ENCODE data around the gene CCDC107. TPM values are rescaled to one million over a fixed set of nuclear protein-coding genes. Genes with fewer than 3 reads are reported as not detected.

CCDC107 gene
- polyA plus RNA-seq, 3 donors = 13.4 to 17.3 (median 15.6) TPM

DNA sequence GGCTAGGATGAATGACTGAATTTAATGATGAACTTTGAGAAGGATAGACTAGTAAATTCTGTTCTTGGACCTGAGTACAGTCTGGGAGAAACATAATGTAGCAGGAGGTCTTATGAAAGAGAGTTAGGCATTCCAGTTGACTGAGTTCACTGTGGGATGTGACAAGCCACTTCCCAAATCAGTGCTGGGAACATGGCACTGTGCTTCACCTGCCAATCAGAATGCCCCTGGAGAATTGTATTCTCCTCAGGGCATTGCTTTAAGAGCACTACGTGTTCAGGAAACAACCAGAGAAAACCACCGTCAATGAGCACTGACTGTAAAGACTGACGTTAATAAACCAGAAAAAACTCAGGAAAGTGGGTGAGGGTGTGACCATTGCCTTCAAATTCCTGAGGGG, 1.2 kb downstream of the CCDC107 start:
- DNase-seq (ENCODE audit: low read depth in 3 of 3, low spot score in 2 of 3) = no peak

DNA sequence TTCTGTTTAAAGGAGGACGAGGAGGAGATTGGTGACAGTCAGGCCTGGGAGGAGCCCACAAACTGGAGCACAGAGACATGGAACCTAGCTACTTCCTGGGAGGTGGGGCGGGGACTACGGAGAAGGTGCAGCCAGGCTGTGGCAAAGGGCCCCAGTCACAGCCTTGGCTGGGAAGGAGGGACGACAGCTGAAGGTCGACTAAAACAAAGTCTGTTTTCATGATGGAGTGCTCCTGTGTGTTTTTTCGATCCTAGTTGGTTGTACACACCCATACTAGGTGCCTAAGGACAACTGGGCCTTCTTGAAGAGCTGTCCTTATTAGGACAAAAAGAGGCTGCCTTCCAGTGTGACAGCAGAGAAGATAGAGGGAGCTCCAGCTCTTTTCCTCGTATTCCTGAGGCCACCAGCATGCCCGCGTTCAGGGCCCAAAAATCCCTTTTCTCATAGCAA, 2.9 kb downstream of the CCDC107 start:
- no peak for DNase-seq (ENCODE audit: low read depth in 3 of 3, low spot score in 2 of 3)

DNA sequence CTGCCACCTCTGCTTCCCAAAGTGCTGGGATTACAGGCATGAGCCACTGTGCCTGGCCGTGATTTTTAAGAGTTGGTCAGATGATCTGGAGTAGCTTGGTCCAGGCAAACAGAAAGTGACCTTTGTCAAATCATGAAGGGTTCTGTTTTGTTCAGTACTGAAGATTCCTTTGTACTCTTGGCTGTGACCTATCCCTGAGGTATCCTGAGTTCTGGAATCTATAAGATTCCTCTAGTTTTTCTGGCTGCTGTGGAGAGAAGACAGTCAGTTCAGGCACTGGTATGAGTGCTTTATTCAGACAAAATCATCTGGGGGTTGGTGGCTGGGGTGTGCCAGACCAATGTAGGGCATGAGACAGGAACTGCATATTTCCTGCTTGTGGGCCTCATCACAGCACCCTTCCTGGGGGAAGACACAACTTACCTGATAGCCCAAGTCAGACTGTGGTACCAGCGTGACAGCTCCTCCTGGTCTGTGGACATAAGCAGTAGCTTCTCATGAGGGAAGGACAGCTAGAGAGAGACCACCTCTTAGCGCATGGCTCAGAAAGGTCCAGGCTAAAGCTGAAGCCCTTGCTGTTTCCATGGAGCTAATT, 3.8 kb downstream of the CCDC107 start:
- no peak for DNase-seq (ENCODE audit: low read depth in 3 of 3, low spot score in 2 of 3)

DNA sequence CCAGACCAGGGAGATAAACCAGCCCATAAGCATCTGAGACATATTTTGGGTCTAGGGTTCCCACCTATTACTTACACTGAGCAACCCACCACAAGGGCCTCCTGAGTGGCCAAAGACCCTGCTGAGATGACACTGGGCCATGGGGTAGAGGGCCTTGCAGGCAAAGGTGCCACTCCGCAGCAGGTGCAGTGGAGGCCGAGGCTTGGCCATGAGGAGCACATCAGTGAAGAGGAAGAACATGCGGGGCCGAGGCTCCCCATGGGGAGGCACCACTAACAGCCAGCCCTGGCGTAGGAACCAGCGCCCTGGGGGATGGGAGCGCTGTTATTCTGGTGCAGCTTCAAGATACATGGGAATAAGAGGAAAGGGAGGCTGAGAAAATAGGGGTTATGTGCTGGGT, 4.3 kb downstream of the CCDC107 start:
- no peak for DNase-seq (ENCODE audit: low read depth in 3 of 3, low spot score in 2 of 3)

GRCh38 chr9:35664531-35665470, 6.7 kb downstream of the CCDC107 start, which contains the start of gene ARHGEF39:
ARHGEF39 (minus strand) TSS chr9:35665195; CDS start chr9:35665169, 26 bp downstream.
- DNase-seq (ENCODE audit: low read depth in 3 of 3, low spot score in 2 of 3) = peak in 2 of 3 donors; percentile 68 to 71

- no peak for DNase-seq (ENCODE audit: low read depth in 3 of 3, low spot score in 2 of 3)
Measured at GRCh38 chr9:35665471-35665818, 7.4 kb downstream of the CCDC107 start.

DNA sequence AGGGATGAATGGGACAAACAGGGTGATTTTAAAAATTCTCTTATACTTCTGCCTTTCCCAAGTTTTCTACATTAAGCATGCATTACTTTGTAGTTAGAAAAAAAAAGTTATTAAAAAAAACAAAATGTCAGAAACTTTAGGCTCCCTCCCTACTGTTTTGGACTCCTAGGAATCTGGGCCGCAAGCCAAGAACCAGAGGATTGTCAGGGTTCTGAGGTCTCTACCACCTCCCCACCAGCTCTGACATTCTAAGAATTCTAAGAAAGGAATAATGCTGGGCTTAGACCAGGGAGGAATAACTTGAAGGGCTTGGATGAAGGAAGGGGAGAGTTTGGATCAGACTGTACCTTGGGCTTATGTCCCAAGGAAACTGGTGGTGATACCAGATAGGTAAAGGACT, 8.0 kb downstream of the CCDC107 start:
- no peak for DNase-seq (ENCODE audit: low read depth in 3 of 3, low spot score in 2 of 3)

GRCh38 chr9:35666549-35666948, 8.5 kb downstream of the CCDC107 start:
- DNase-seq (ENCODE audit: low read depth in 3 of 3, low spot score in 2 of 3) = no peak

DNA sequence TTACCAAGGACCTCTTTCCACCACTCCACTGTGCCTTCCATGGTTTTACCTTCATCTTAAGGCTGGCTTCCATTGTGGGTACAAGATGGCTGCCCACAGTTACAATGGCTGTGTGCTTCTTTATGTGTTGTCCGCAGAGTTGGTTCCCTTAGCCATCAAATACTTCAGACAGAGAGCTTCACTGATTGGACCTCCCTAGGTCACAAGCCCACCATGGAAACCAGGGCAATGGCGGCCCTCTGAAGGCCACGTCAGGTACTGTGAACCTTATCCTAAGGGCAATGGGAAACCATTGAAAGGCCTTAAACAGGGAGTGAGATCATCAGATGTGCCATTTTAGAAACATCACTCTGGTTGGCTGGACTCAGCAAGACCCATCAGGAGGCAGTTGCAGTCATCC, 9.8 kb downstream of the CCDC107 start:
- no peak for DNase-seq (ENCODE audit: low read depth in 3 of 3, low spot score in 2 of 3)

- no peak for DNase-seq (ENCODE audit: low read depth in 3 of 3, low spot score in 2 of 3)
Measured at GRCh38 chr9:35669331-35670145, 11.4 kb downstream of the CCDC107 start.

- DNase-seq (ENCODE audit: low read depth in 3 of 3, low spot score in 2 of 3) = no peak
Measured at GRCh38 chr9:35673132-35674024, 15.3 kb downstream of the CCDC107 start, which contains the start of gene CA9. CA9 (plus strand) TSS chr9:35673928; CDS start chr9:35673960, 32 bp downstream.

GRCh38 chr9:35674025-35674361, 15.9 kb downstream of the CCDC107 start:
- DNase-seq (ENCODE audit: low read depth in 3 of 3, low spot score in 2 of 3) = no peak

DNA sequence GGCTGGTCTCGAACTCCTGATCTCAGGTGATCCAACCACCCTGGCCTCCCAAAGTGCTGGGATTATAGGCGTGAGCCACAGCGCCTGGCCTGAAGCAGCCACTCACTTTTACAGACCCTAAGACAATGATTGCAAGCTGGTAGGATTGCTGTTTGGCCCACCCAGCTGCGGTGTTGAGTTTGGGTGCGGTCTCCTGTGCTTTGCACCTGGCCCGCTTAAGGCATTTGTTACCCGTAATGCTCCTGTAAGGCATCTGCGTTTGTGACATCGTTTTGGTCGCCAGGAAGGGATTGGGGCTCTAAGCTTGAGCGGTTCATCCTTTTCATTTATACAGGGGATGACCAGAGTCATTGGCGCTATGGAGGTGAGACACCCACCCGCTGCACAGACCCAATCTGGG, 17.1 kb downstream of the CCDC107 start:
- DNase-seq (ENCODE audit: low read depth in 3 of 3, low spot score in 2 of 3) = no peak

DNA sequence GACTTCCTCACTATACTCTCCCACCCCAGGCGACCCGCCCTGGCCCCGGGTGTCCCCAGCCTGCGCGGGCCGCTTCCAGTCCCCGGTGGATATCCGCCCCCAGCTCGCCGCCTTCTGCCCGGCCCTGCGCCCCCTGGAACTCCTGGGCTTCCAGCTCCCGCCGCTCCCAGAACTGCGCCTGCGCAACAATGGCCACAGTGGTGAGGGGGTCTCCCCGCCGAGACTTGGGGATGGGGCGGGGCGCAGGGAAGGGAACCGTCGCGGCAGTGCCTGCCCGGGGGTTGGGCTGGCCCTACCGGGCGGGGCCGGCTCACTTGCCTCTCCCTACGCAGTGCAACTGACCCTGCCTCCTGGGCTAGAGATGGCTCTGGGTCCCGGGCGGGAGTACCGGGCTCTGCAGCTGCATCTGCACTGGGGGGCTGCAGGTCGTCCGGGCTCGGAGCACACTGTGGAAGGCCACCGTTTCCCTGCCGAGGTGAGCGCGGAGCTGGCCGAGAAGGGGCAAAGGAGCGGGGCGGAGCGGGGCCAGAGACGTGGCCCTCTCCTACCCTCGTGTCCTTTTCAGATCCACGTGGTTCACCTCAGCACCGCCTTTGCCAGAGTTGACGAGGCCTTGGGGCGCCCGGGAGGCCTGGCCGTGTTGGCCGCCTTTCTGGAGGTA, 17.8 kb downstream of the CCDC107 start:
- DNase-seq (ENCODE audit: low read depth in 3 of 3, low spot score in 2 of 3) = no peak

- no peak for DNase-seq (ENCODE audit: low read depth in 3 of 3, low spot score in 2 of 3)
Measured at GRCh38 chr9:35679091-35679490, 21.0 kb downstream of the CCDC107 start.

- DNase-seq (ENCODE audit: low read depth in 3 of 3, low spot score in 2 of 3) = no peak
Measured at GRCh38 chr9:35679766-35680330, 21.8 kb downstream of the CCDC107 start.

GRCh38 chr9:35680331-35681105, 22.4 kb downstream of the CCDC107 start:
- DNase-seq (ENCODE audit: low read depth in 3 of 3, low spot score in 2 of 3) = no peak

GRCh38 chr9:35681341-35682002, 23.4 kb downstream of the CCDC107 start:
- no peak for DNase-seq (ENCODE audit: low read depth in 3 of 3, low spot score in 2 of 3)
